Suprapubic skin (tissue), 4 donors: ENCODE results near the gene NCK2.

Experiments
- POLR2A ChIP-seq, 2 donors: fragments of 450-650 bp; IDR thresholded peaks; one replicate each; pipeline ENCODE4 v1.6.1; 2017; ENCODE audit warnings: antibody characterized with exemption in 2 of 2, mild to moderate bottlenecking in 2 of 2, moderate library complexity in 2 of 2
- POLR2AphosphoS5 ChIP-seq, 3 donors: sonication (generic); formaldehyde crosslinking; IDR thresholded peaks; one replicate each; pipeline ENCODE4 v1.6.1; 2017; ENCODE audit warnings: antibody characterized with exemption in 3 of 3
- TF ChIP-seq, protein P1 (sequence below), 2 donors: fragments of 200-600 bp in 1 of 2; fragments of 450-650 bp in 1 of 2; sonication (generic) in 1 of 2; IDR thresholded peaks; one replicate each; pipeline ENCODE4 v1.5.1; 2016 to 2019; ENCODE audit warnings: antibody characterized with exemption in 2 of 2, mild to moderate bottlenecking in 1 of 2, moderate library complexity in 1 of 2

DNA sequence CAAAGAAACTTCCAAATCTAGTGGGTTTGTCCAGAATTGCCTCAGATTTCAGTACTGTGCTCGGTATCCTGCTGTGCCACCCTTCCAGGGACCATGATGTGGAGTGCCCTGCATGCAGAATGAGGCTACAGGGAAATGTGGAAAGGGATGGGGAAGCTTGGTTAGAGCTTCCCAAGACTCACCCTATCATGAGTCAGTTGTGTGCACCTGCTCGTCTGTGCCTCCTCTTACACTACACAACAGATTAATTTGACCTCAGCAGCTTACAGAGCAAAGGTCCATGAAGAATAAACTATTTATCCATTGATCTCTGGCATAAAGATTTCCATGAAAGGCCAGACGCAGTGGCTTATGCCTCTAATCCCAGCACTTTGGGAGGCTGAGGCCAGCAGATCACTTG is 21.3 kb upstream of the NCK2 start:
- no peak for TF ChIP-seq POLR2A (IDR thresholded peaks at IDR 0.05)
- TF ChIP-seq POLR2AphosphoS5 (IDR thresholded peaks at IDR 0.05) = no peak
- TF ChIP-seq, protein P1, sequence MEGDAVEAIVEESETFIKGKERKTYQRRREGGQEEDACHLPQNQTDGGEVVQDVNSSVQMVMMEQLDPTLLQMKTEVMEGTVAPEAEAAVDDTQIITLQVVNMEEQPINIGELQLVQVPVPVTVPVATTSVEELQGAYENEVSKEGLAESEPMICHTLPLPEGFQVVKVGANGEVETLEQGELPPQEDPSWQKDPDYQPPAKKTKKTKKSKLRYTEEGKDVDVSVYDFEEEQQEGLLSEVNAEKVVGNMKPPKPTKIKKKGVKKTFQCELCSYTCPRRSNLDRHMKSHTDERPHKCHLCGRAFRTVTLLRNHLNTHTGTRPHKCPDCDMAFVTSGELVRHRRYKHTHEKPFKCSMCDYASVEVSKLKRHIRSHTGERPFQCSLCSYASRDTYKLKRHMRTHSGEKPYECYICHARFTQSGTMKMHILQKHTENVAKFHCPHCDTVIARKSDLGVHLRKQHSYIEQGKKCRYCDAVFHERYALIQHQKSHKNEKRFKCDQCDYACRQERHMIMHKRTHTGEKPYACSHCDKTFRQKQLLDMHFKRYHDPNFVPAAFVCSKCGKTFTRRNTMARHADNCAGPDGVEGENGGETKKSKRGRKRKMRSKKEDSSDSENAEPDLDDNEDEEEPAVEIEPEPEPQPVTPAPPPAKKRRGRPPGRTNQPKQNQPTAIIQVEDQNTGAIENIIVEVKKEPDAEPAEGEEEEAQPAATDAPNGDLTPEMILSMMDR (IDR thresholded peaks at IDR 0.05) = no peak
